ENCODE measurements around the gene SDC4. TPM values are rescaled to one million over a fixed set of nuclear protein-coding genes. Genes with fewer than 3 reads are reported as not detected.

The SDC4 gene
- total RNA-seq, 1 donor from 2014 or later, result 7.4 TPM

DNA sequence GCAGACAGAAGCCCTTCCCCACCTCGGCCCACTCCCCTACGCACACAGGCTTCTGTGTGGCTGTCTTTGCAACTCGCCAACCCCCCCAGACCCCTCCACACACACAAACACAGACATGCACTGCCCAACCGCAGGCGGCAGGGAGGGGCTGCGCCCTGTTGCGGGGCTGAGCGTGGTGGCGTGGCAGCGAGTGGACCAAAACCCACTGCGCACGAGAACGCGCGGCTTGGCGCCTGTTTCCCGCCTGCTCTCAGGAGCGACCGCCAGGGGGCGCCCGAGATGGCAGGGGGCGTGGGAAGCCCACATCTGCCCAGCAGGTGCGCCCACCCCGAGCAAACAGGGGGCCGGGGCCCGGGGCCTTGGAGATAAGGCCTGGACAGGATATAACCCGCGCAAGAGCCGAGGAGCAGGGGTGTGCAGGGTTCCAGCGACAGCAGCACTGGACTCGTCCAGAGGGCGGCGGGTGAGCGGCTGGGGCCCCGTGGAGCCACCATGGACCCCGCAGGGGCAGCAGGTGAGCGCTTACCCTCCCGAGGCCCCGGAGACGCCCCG lies 41.7 kb downstream of the SDC4 start, which contains the start of gene RBPJL:
RBPJL (plus strand) TSS at position 410 of the 552 bp plus-strand sequence; CDS start at position 493, 83 bp downstream.
- Mint-ChIP-seq H3K4me3 (ENCODE audit: unreplicated experiment) (no peak within 1 kb of the TSS), H3K27me3 (ENCODE audit: unreplicated experiment) (peaks cover 10% of the 10 kb centered on the region), H3K27ac (ENCODE audit: unreplicated experiment) (no peak within 1 kb of the TSS), H3K36me3 (ENCODE audit: low read depth, unreplicated experiment) (peaks cover 3% of the 10 kb centered on the region), H3K9me3 (ENCODE audit: unreplicated experiment) (no peaks in the 10 kb centered on the region), H3K4me1 (ENCODE audit: unreplicated experiment) (peaks cover 4% of the 10 kb centered on the region)
- TF ChIP-seq, protein P1, sequence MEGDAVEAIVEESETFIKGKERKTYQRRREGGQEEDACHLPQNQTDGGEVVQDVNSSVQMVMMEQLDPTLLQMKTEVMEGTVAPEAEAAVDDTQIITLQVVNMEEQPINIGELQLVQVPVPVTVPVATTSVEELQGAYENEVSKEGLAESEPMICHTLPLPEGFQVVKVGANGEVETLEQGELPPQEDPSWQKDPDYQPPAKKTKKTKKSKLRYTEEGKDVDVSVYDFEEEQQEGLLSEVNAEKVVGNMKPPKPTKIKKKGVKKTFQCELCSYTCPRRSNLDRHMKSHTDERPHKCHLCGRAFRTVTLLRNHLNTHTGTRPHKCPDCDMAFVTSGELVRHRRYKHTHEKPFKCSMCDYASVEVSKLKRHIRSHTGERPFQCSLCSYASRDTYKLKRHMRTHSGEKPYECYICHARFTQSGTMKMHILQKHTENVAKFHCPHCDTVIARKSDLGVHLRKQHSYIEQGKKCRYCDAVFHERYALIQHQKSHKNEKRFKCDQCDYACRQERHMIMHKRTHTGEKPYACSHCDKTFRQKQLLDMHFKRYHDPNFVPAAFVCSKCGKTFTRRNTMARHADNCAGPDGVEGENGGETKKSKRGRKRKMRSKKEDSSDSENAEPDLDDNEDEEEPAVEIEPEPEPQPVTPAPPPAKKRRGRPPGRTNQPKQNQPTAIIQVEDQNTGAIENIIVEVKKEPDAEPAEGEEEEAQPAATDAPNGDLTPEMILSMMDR (IDR thresholded peaks at IDR 0.05; ENCODE audit: unreplicated experiment), result peak; percentile 98
- peak; percentile 67 for DNase-seq (ENCODE audit: low spot score)

DNA sequence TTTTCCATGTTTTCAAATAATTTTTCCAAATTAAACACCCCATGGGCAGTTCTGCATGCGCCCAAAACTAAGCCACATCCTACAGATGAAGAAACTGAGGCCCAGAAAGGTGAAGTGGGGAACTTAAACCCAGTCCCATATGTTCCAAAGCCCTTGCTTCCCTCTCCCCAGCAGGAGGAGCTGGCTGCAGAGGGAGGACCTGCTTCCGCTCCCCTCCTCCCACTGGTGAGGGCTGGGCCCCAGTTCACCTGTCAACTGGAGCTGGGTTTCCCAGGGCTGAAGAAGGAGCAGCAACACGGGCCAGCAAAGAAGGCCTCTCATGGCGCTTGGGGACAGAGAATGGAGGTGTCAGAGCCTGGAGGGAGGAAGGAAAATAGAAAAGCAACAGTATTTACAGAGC lies 43.0 kb downstream of the SDC4 start:
- H3K4me3 Mint-ChIP-seq (ENCODE audit: unreplicated experiment), result no peak overlapping the region
- H3K36me3 Mint-ChIP-seq (ENCODE audit: low read depth, unreplicated experiment), result no peaks in the 10 kb centered on the region
- no peaks in the 10 kb centered on the region for H3K4me1 Mint-ChIP-seq (ENCODE audit: unreplicated experiment)
- no peaks in the 10 kb centered on the region for H3K9me3 Mint-ChIP-seq (ENCODE audit: unreplicated experiment)
- DNase-seq (ENCODE audit: low spot score), result no peak
- H3K27me3 Mint-ChIP-seq (ENCODE audit: unreplicated experiment), result peaks cover 10% of the 10 kb centered on the region
- H3K27ac Mint-ChIP-seq (ENCODE audit: unreplicated experiment), result no peak overlapping the region
- TF ChIP-seq, protein P1 (IDR thresholded peaks at IDR 0.05; ENCODE audit: unreplicated experiment), result no peak

DNA sequence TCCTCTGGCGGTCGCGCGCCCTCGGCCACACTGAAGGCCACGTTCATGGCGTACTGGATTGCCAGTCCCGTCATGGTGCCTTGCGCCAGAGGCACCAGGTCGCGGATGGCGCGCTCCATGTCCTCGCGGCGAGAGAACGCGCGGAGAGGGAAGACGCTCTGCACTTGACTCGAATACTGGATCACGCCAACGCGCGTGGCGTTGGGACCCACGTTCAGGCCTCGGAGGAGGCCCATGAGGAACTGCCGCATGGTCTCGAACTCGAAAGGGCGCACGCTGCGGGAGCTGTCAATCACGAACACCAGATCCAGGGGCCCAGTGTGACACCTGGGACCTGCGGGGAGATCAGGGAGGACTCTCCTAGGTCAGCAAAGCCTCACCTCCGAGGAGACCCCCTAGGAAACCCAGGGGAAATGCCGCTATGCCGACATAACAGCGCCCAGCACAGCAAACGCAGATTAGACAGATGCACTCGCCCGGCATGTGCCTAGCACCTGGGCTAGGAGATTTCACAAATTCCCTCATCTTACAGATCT lies 43.7 kb downstream of the SDC4 start:
- no peaks in the 10 kb centered on the region for H3K36me3 Mint-ChIP-seq (ENCODE audit: low read depth, unreplicated experiment)
- TF ChIP-seq, protein P1 (IDR thresholded peaks at IDR 0.05; ENCODE audit: unreplicated experiment), result no peak
- H3K4me3 Mint-ChIP-seq (ENCODE audit: unreplicated experiment), result no peak overlapping the region
- H3K9me3 Mint-ChIP-seq (ENCODE audit: unreplicated experiment), result no peaks in the 10 kb centered on the region
- no peaks in the 10 kb centered on the region for H3K4me1 Mint-ChIP-seq (ENCODE audit: unreplicated experiment)
- H3K27ac Mint-ChIP-seq (ENCODE audit: unreplicated experiment), result no peak overlapping the region
- DNase-seq (ENCODE audit: low spot score), result no peak
- peaks cover 10% of the 10 kb centered on the region for H3K27me3 Mint-ChIP-seq (ENCODE audit: unreplicated experiment)

DNA sequence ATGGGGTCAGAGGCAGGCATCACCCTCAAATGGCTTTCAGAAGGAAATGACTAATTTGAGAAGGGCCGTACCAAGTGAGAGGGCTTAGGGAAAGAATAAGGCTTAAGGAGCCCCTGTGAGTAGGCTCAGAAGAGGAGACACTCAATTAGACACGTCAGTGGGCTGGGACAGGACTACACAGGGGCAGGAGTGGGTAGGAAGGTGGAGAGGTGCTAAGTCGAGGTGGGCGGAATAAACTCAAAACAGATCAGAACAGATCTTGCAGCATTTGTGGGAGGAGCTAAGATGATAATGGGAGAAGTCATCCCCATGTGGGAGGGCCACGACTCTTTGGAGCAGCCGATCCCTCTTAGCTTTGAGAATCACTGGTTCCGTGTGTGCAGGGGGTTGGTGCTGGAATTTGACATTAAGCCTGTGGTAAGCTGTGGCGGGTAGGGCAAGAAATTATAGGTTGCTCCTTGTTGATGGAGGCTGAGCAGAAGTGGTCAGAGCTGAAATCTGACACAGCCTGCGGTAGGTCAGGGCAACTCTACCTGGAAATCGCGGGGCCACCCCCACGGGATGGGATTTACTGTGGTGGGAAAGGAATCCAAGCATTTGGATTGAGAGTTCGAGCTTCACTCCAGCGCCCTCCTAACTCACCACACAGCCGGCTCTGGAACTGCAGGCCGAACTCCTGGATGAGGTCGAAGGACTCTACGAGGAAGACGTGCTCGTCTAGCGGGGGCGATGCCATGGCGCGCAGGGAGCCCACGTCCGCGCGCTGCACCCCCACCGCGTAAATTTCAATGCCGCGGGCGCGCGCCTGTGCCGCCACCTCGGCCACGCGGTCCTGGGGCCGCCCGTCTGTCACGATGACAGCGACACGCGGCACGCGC lies 44.4 kb downstream of the SDC4 start:
- TF ChIP-seq, protein P1 (IDR thresholded peaks at IDR 0.05; ENCODE audit: unreplicated experiment), result no peak
- Mint-ChIP-seq H3K9me3 (ENCODE audit: unreplicated experiment) (no peaks in the 10 kb centered on the region), H3K4me3 (ENCODE audit: unreplicated experiment) (peak overlapping the region; percentile 8), H3K27me3 (ENCODE audit: unreplicated experiment) (peaks cover 10% of the 10 kb centered on the region), H3K4me1 (ENCODE audit: unreplicated experiment) (no peaks in the 10 kb centered on the region), H3K36me3 (ENCODE audit: low read depth, unreplicated experiment) (no peaks in the 10 kb centered on the region), H3K27ac (ENCODE audit: unreplicated experiment) (no peak overlapping the region)
- DNase-seq (ENCODE audit: low spot score), result no peak

Data from endothelial cell (in vitro differentiated cells).